Measurements from ENCODE around the gene APEH. TPM values are rescaled to one million over a fixed set of nuclear protein-coding genes. Genes with fewer than 3 reads are reported as not detected.

Gene APEH
- total and polyA plus RNA-seq, 2 experiments from 2014 or later = 170 to 264 TPM

- TF ChIP-seq, protein P1, sequence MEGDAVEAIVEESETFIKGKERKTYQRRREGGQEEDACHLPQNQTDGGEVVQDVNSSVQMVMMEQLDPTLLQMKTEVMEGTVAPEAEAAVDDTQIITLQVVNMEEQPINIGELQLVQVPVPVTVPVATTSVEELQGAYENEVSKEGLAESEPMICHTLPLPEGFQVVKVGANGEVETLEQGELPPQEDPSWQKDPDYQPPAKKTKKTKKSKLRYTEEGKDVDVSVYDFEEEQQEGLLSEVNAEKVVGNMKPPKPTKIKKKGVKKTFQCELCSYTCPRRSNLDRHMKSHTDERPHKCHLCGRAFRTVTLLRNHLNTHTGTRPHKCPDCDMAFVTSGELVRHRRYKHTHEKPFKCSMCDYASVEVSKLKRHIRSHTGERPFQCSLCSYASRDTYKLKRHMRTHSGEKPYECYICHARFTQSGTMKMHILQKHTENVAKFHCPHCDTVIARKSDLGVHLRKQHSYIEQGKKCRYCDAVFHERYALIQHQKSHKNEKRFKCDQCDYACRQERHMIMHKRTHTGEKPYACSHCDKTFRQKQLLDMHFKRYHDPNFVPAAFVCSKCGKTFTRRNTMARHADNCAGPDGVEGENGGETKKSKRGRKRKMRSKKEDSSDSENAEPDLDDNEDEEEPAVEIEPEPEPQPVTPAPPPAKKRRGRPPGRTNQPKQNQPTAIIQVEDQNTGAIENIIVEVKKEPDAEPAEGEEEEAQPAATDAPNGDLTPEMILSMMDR (conservative IDR thresholded peaks at IDR 0.05; ENCODE audit: low read depth in 2 of 2) = no peak
- TF ChIP-seq ETS1 (IDR thresholded peaks at IDR 0.05) = no peak
- no peak for TF ChIP-seq ZNF114 (CRISPR knock-in tag; IDR thresholded peaks at IDR 0.05)
- TF ChIP-seq REST (IDR thresholded peaks at IDR 0.05; ENCODE audit: unreplicated experiment) = no peak
Measured at GRCh38 chr3:49722896-49723295, 48.7 kb downstream of the APEH start (continued).

DNA sequence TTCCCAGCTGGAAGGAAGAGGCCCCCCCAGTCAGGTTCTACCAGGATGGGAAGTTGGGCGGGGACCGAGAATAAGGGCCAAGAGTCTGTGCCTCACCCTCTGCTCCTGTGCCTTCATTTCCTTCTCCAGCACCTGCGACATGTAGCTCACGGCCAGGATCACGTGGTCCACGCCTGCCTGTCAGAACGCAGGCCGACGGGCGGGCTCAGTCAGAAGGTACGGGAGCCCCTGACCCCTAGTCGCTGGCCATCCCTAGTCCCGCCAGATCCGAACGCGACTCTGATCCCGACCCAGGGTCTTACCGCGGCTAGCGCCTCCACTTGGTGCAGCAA is 49.1 kb downstream of the APEH start:
- Histone ChIP-seq H3K36me3 (ENCODE audit: insufficient read depth) (peaks cover 5% of the 10 kb centered on the region; the same call in 1 of the 2 replicates), H3K27ac (ENCODE audit: low read depth) (peak overlapping the region; percentile 32; the same call in 1 of the 2 replicates), H3K4me2 (peak overlapping the region; percentile 98), H3K27me3 (ENCODE audit: insufficient read depth) (no peaks in the 10 kb centered on the region), H3K4me1 (ENCODE audit: insufficient read depth) (no peaks in the 10 kb centered on the region; the same call in 1 of the 2 replicates), H3F3A (replicated peaks; ENCODE audit: low read depth) (peaks cover 22% of the 10 kb centered on the region), H4K20me1 (replicated peaks; ENCODE audit: insufficient read depth) (peaks cover 7% of the 10 kb centered on the region; the same call in 1 of the 2 replicates), H3K9me2 (ENCODE audit: insufficient read depth) (no peaks in the 10 kb centered on the region), H3K4me3 (peak overlapping the region; percentile 98), H2AFZ (peak overlapping the region; percentile 88; the same call in 1 of the 2 replicates), H3K79me2 (replicated peaks; ENCODE audit: insufficient read depth) (no peaks in the 10 kb centered on the region; the same call in 1 of the 2 replicates)
- DNase-seq (ENCODE audit: low spot score) (peak; percentile 69), ATAC-seq (peak; percentile 4)
- Mint-ChIP-seq H3K27ac (peak overlapping the region; percentile 95), H3K4me1 (peaks cover 12% of the 10 kb centered on the region), H3K9me3 (peaks cover 6% of the 10 kb centered on the region; the same call in 1 of the 3 replicates), H3K4me3 (peak overlapping the region; percentile 94), H3K27me3 (ENCODE audit: insufficient read depth, low read depth, poor library complexity) (peaks cover 39% of the 10 kb centered on the region), H3K36me3 (ENCODE audit: low read depth) (peaks cover 31% of the 10 kb centered on the region)
- no peak for TF ChIP-seq ZNF114 (CRISPR knock-in tag; IDR thresholded peaks at IDR 0.05)
- no peak for TF ChIP-seq POLR2AphosphoS5 (IDR thresholded peaks at IDR 0.05; ENCODE audit: low read depth)
- no peak for TF ChIP-seq ETS1 (IDR thresholded peaks at IDR 0.05)
- no peak for TF ChIP-seq EZH2 (IDR thresholded peaks at IDR 0.05; ENCODE audit: low read depth, unreplicated experiment)
- TF ChIP-seq EZH2phosphoT487 (IDR thresholded peaks at IDR 0.05; ENCODE audit: unreplicated experiment) = no peak
- TF ChIP-seq ZNF331 (CRISPR knock-in tag; IDR thresholded peaks at IDR 0.05; ENCODE audit: low read depth) = no peak
- TF ChIP-seq STAT1 (IDR thresholded peaks at IDR 0.05; ENCODE audit: unreplicated experiment) = no peak
- TF ChIP-seq NANOG (IDR thresholded peaks at IDR 0.05; ENCODE audit: borderline replicate concordance) = no peak
- TF ChIP-seq ZNF462 (CRISPR knock-in tag; IDR thresholded peaks at IDR 0.05) = no peak

Measured in GM23338 (cell line).